K562 (cell line): ENCODE data around the gene VPS13D. TPM values are rescaled to one million over a fixed set of nuclear protein-coding genes. Genes with fewer than 3 reads are reported as not detected.
A peak's percentile ranks its signal among the peaks of the same experiment; 100 is the strongest.

ENCODE experiments used
- E2F6 ChIP-seq, 2 experiments: IDR thresholded peaks; 2 replicates each; pipeline ENCODE4 v1.6.1; 2011; ENCODE audit warnings: borderline replicate concordance in 1 of 2, control low read depth in 1 of 2, low read depth in 1 of 2, low read length in 1 of 2, mild to moderate bottlenecking in 1 of 2, mixed read lengths in 1 of 2, moderate library complexity in 1 of 2; ENCODE audit not compliant: insufficient read depth in 1 of 2, insufficient read length in 1 of 2, poor library complexity in 1 of 2, severe bottlenecking in 1 of 2; ENCODE audit errors: extremely low read depth in 1 of 2
- HDAC2 ChIP-seq: fragments of 450-650 bp; IDR thresholded peaks from 2 replicates; pipeline ENCODE4 v1.6.1; 2016; ENCODE audit warnings: mild to moderate bottlenecking
- MAZ ChIP-seq, 2 experiments: fragments of 450-650 bp in 1 of 2; sonication (generic) in 1 of 2; formaldehyde crosslinking; IDR thresholded peaks in 1 of 2; conservative IDR thresholded peaks in 1 of 2; 2 replicates each; pipeline versions ENCODE4 v1.4.0 to v1.5.0; 2020; ENCODE audit warnings: mild to moderate bottlenecking in 1 of 2, missing genetic modification reagents in 1 of 2
- NR0B1 ChIP-seq: fragments of 450-650 bp; IDR thresholded peaks from one replicate; pipeline ENCODE4 v1.6.1; 2018; ENCODE audit warnings: mild to moderate bottlenecking, moderate library complexity; ENCODE audit not compliant: partially characterized antibody
- POLR2AphosphoS5 ChIP-seq: IDR thresholded peaks from 2 replicates; pipeline ENCODE4 v1.6.1; 2011; ENCODE audit warnings: mild to moderate bottlenecking, low read depth, low read length, moderate library complexity; ENCODE audit not compliant: control insufficient read depth, insufficient read depth
- POLR2H ChIP-seq: IDR thresholded peaks from 2 replicates; pipeline ENCODE4 v1.6.1; 2016; ENCODE audit warnings: missing genetic modification characterization, low read depth, mild to moderate bottlenecking, control low read depth, missing compliant biosample characterization, moderate library complexity
- TAF1 ChIP-seq: IDR thresholded peaks from 2 replicates; pipeline ENCODE4 v1.6.1; 2011; ENCODE audit warnings: mild to moderate bottlenecking, low read length, moderate library complexity; ENCODE audit not compliant: insufficient read depth, control insufficient read depth, severe bottlenecking; ENCODE audit errors: extremely low read depth
- TAF7 ChIP-seq: fragments of 450-650 bp; IDR thresholded peaks from 2 replicates; pipeline ENCODE4 v1.6.1; 2016; ENCODE audit warnings: missing genetic modification characterization, missing compliant biosample characterization
- UBTF ChIP-seq, 2 experiments: IDR thresholded peaks; 2 replicates each; pipeline ENCODE4 v1.6.1; 2012; ENCODE audit warnings: improper control_type of control experiment in 2 of 2, low read depth in 2 of 2, low read length in 2 of 2, borderline replicate concordance in 1 of 2
- ZBTB5 ChIP-seq: fragments of 450-650 bp; IDR thresholded peaks from 2 replicates; pipeline ENCODE4 v1.6.1; 2017; ENCODE audit warnings: antibody characterized with exemption
- ZMIZ1 ChIP-seq, 2 experiments: fragments of 150-350 bp in 1 of 2; IDR thresholded peaks; 2 replicates each; pipeline ENCODE4 v1.6.1; 2012 to 2016; ENCODE audit warnings: low read depth in 2 of 2, low read length in 2 of 2, mild to moderate bottlenecking in 1 of 2, moderate library complexity in 1 of 2
- ZNF75A ChIP-seq: fragments of 450-650 bp; formaldehyde crosslinking; IDR thresholded peaks from 2 replicates; pipeline ENCODE4 v1.4.0; 2020; ENCODE audit warnings: mild to moderate bottlenecking
- polyA plus RNA-seq, 8 experiments: library from polyadenylated mRNA; depleted of rRNA in 4 of 8; stranded (reverse) in 5 of 8; unstranded in 3 of 8; fragments of >200 nt; fragmentation: Nextera tagmentation in 2 of 8; fragmentation: Illumina TruSeq in 1 of 8; extraction: Ambion mirVana in 2 of 8; extraction: Trizol in 1 of 8; gene quantifications; 2 replicates each; pipeline versions ENCODE4 v1.2.1 to v1.2.3, GENCODE V29; 2011 to 2014; ENCODE audit warnings: inconsistent platforms in 1 of 8, missing spikeins in 1 of 8
- total RNA-seq, 7 experiments: library from RNA; depleted of rRNA in 6 of 7; stranded (reverse); fragments of >200 nt in 6 of 7; fragmentation: Illumina TruSeq in 2 of 7; extraction: Trizol in 2 of 7; gene quantifications; 2 replicates each; pipeline versions ENCODE4 v1.2.1 to v1.2.3, GENCODE V29; 2011 to 2021; ENCODE audit warnings: low replicate concordance in 1 of 7

VPS13D gene
- total and polyA plus RNA-seq, 9 of the 15 experiments (the other 6 are each of a cell fraction or from before 2014, with no cell fraction given), result 6.1 to 51.5 (median 38.5) TPM

GRCh38 chr1:12477936-12478611, 248.2 kb downstream of the VPS13D start (continued):
- TF ChIP-seq ZMIZ1 (IDR thresholded peaks at IDR 0.05; ENCODE audit: low read depth in 2 of 2, low read length in 2 of 2) (peak in 1 of 2 experiments; percentile 90; a peak in 2 of 4 replicates), POLR2AphosphoS5 (peak; percentile 83; the same call in 1 of the 2 replicates), E2F6 (IDR thresholded peaks at IDR 0.05; ENCODE audit: borderline replicate concordance in 1 of 2, extremely low read depth in 1 of 2, insufficient read depth in 1 of 2, insufficient read length in 1 of 2, low read depth in 1 of 2, low read length in 1 of 2, poor library complexity in 1 of 2, severe bottlenecking in 1 of 2) (peak; percentile 79 to 90), MAZ (CRISPR knock-in tag; conservative IDR thresholded peaks at IDR 0.05 in 1 of 2, IDR thresholded peaks at IDR 0.05 in 1 of 2) (peak; percentile 69 to 87), NR0B1 (no peak), UBTF (IDR thresholded peaks at IDR 0.05; ENCODE audit: borderline replicate concordance in 1 of 2, low read depth in 2 of 2, low read length in 2 of 2) (peak; percentile 90 to 96; a peak in 3 of 4 replicates), ZNF75A (CRISPR knock-in tag) (0 out of 2 replicates have a peak, but pooled peaks have one; percentile 63), POLR2H (tag) (no peak), TAF7 (tag) (no peak), HDAC2 (peak; percentile 96), TAF1 (peak; percentile 44), ZBTB5 (no peak)
